ENCODE results near the gene ABCC2.

ABCC2 gene

GRCh38 chr10:99775850-99776249 lies 6.6 kb upstream of the ABCC2 start:
- DNase-seq (ENCODE audit: low read depth), result peak; percentile 88

- DNase-seq (ENCODE audit: low read depth), result peak; percentile 41
Measured at GRCh38 chr10:99777918-99778714, 4.3 kb upstream of the ABCC2 start.

DNA sequence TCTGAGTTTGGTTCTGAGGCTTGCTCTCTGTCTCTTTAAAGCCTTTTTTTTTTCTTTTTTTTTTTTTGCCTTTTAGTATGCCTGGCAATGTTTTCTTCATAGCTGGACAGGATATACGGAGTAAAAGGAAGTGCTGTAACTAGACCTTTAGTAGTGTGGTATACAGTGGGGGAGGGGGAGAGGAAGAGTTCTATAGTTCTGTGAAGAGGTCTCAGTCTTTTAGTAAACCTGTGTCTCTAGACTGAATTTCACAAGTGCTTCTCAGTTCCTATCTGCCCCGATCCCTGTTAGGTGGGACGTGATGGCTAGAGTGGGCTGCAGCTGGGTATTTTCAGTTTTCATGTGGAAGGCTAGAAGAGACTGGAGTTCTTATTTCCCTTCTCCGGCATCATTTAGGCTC lies 3.1 kb upstream of the ABCC2 start:
- peak; percentile 87 for DNase-seq (ENCODE audit: low read depth)

- DNase-seq (ENCODE audit: low read depth), result no peak
Measured at GRCh38 chr10:99781734-99782429, 558 bp upstream of the ABCC2 start.

DNA sequence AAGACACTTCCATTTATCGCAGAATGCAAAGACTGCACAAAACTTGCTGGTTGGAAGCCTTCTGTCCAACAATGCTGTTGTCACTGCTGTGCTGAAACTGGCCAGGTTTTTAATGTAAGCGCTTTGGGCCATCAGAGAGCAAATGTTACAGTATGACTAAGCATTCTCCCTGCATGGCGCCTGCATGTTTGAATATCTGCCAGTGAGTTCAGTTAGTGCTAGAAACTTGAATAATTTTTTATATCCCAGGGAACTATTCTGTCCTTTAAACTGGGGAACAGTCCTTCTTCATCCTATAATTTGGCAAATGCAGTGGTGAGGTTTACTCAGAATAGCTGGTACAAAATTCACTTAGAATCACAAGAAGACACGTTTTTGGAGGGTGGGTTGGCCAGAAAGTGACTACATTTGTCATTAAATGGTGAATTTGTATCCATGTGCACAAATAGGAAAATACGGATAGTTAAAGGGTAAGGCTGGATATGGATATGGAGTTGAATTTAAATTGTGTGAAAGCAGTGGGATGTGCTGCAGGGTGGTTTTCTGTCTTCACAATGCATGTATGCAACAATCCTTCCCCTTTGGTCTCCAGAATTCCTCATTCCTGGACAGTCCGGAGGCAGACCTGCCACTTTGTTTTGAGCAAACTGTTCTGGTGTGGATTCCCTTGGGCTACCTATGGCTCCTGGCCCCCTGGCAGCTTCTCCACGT lies 1.7 kb downstream of the ABCC2 start:
- peak; percentile 87 for DNase-seq (ENCODE audit: low read depth)

DNA sequence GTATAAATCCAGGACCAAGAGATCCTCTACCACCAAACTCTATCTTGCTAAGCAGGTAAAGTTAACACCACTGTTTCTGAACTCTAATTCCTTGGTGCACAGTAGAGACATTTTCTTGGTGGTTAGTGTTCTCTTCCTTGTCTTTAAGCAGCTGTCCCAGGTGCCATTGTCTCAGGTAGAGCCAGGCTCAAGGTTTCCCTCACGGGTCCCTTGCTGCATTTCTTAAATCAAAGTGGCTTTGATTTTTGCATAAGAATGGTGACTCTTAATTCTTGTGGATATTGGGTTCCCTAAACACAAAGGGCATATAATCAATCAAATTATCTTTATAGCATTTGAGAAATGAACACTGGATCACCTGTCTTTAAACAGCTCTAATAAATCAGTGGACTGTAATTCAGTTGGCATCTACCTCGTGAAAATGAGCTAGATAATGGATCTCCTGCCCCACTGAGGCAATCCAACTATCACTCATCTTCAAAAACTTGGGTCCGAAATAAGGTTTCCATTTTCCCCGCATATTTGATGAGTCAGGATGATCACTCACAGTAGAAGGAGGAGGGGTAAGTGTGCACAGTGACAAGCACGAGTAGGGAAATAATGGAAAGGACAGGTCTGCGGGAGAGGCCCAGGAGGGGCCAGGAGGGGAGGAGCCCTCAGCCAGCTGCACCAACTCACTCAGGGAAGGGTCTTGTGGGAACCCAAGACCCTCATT lies 2.4 kb downstream of the ABCC2 start:
- DNase-seq (ENCODE audit: low read depth), result peak; percentile 45

- DNase-seq (ENCODE audit: low read depth), result no peak
Measured at GRCh38 chr10:99785646-99786045, 3.2 kb downstream of the ABCC2 start.

DNA sequence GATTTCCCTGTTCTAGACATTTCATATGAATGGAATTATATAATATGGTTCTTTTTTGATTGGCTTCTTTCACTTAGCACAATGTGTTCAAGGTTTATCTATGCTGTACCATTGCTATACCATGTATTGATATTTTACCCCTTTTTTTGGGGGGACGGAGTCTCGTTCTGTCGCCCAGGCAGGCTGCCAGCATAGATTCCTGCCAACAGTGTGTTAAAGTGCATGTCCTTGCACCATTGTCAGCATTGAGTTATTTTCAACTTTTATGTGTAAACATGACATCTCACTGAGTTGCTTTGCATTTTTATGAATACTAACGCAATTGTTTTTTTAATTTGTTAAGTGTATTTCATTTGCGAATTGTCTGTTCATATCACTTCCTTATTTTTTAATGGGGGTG lies 4.9 kb downstream of the ABCC2 start:
- no peak for DNase-seq (ENCODE audit: low read depth)

DNA sequence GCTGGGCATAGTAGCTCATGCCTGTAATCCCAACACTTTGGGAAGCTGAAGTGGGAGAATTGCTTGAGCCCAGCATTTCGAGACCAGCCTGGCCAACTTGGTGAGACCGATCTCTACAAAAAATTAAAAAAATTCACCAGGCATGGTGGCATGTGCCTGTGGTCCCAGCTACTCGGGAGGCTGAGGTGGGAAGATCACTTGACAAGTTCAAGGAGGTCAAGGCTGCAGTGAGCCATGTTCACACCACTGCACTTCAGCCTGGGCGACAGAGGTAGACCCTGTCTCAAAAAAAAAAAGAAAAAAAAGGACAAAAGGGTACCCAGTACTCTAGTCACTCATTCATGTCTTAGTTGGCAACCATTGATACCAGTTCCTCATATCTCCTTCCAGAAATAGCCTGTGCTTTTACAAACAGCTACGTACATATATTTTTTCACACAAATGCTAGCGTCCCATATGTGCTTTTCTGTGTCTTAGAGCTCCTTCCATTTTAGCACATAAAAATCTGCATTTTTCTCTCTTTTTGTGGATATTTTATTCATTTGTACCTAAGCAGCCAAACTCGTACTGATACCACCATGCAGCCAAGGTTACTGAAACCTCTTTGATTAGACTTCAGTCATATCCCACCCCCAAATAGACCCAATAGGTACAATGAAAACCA lies 5.5 kb downstream of the ABCC2 start:
- no peak for DNase-seq (ENCODE audit: low read depth)

GRCh38 chr10:99788598-99789256 lies 6.3 kb downstream of the ABCC2 start:
- DNase-seq (ENCODE audit: low read depth), result peak; percentile 57

DNA sequence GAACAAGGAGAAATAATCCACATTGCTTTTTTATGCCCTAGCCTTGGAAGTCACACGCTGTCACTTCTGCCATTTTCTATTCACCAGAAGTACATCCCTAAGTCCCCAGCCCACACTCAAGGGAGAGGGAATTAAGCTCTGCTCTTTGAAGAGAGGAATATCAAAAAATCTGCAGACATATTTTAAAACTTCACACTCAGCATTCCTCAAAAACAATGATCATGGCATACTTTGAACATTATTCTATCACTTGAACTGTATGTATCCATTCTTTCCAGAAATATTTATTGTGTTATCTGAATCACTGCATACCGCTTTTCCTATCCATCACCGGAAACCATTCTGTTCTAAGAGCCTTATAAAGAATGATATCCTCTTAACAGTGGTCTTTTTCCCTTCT lies 9.4 kb downstream of the ABCC2 start:
- DNase-seq (ENCODE audit: low read depth), result no peak

GRCh38 chr10:99793819-99794218 lies 11.4 kb downstream of the ABCC2 start:
- DNase-seq (ENCODE audit: low read depth), result no peak

- no peak for DNase-seq (ENCODE audit: low read depth)
Measured at GRCh38 chr10:99796928-99797327, 14.5 kb downstream of the ABCC2 start.

- DNase-seq (ENCODE audit: low read depth), result no peak
Measured at GRCh38 chr10:99798031-99798430, 15.6 kb downstream of the ABCC2 start.

- no peak for DNase-seq (ENCODE audit: low read depth)
Measured at GRCh38 chr10:99798920-99799319, 16.5 kb downstream of the ABCC2 start.

DNA sequence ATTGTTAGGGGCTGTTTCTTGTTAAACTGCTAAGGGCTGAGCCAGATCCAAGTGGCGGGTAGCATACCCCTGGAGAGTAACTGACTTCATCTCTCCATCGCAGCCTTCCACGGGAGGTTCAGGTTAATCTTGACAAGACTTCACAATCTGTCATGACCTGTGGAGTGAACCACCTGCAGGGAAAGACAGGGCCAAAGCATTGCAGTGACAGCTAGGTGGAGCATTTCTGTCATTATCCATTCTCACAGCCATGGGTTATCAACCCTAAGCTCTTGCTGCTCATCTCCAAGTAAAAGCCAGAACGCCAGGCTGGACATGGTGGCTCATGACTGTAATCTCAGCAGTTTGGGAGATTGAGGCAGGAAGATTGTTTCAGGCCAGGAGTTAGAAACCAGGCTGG lies 17.2 kb downstream of the ABCC2 start:
- DNase-seq (ENCODE audit: low read depth), result no peak

DNA sequence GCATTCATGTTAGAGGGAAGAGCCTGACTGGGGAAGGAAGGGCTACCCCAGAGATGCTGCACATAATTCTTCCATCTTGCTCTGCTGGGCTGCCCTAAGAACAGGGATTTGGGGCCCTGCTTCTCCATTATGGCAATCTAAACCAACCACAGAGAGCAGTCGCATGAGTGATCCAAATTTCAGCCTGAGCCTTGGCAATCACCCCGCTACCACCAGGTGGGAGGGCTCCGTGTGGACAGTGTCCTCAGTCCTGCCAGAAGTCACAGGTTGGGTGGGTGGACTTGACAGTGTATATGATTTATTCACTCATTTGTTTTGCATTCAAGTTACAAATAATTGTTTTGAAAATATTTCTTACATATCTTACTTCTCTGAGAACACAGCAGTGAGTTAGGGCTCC lies 22.0 kb downstream of the ABCC2 start:
- no peak for DNase-seq (ENCODE audit: low read depth)

GRCh38 chr10:99805190-99805589 lies 22.8 kb downstream of the ABCC2 start:
- no peak for DNase-seq (ENCODE audit: low read depth)

DNA sequence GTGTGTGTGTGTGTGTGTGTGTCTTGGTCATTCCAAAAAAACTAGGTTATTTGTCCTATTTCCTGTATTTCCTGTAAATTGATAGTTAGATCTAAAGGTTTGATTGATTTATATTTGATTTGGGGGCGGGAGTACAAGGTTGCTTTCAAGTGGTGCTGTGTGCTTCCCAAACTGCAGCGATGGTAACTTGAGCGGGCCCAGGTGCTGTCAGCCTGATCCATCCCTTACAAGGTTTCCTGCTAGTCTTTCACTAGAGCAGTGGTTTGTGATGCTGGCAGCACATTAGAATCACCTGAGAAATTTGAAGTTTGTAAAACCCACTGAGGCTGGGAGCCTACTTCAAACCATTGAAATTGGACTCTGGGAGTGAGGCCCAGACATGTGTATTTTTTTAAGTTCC lies 23.7 kb downstream of the ABCC2 start:
- DNase-seq (ENCODE audit: low read depth), result no peak

DNA sequence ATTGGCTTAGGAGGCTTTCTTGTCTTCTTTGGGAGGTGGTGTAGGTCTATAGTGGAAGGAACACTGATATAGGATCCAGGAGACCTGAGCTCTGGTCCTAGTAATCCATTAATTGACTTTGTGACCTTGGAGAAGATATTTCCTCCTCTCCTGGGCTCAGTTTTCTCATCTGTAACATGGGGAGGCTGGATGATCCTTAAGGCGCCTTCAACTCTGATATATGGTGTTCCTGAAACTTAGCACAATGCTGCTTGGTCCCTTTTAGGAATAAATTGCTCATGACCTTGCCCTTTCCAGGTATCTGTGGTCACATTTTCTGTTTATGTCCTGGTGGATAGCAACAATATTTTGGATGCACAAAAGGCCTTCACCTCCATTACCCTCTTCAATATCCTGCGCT lies 25.3 kb downstream of the ABCC2 start:
- no peak for DNase-seq (ENCODE audit: low read depth)

DNA sequence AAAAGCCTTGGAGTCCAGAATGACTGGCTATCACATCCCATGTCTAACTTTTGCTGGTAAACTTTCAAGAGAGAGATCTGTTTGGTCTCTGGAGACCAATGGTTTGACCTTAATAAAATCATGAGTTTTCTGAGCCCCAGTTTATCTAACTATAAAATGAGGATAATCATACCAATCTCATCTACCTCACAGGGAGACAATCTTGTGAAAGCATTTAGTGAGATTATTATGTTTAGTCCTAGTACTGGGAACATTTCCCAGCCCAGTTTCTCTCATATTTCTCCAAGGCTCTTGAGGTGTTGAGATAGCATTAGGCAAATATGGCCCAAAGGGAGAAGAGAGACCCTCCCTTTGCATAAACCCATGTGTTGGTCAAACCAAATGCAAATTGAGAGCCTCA lies 25.8 kb downstream of the ABCC2 start:
- DNase-seq (ENCODE audit: low read depth), result no peak

All from iris pigment epithelial cell (primary cell).